ENCODE measurements around the gene PTH2.

The PTH2 gene

GRCh38 chr19:49389406-49389805 lies 33.8 kb downstream of the PTH2 start:
- no peak for DNase-seq (ENCODE audit: extremely low read depth, insufficient read length)

GRCh38 chr19:49387936-49388372 lies 35.3 kb downstream of the PTH2 start, which contains the start of gene KASH5:
Gene KASH5, plus strand, starts transcription at chr19:49388249. Its CDS starts 2,635 bp downstream, at chr19:49390884.
- no peak for TF ChIP-seq CTCF (IDR thresholded peaks at IDR 0.05; ENCODE audit: insufficient read depth, low read length, poor library complexity, severe bottlenecking)
- Histone ChIP-seq H3K36me3 (ENCODE audit: control insufficient read depth, insufficient read depth, low read length) (no peaks in the 10 kb centered on the region), H3K4me3 (replicated peaks; ENCODE audit: low read depth, low read length) (peak within 1 kb of the TSS; percentile 33), H3K27me3 (replicated peaks; ENCODE audit: control insufficient read depth, insufficient read depth, low read length) (no peaks in the 10 kb centered on the region)
- peak; percentile 96 for DNase-seq (ENCODE audit: extremely low read depth, insufficient read length)

More at GRCh38 chr19:49389406-49389805, 33.8 kb downstream of the PTH2 start:
- TF ChIP-seq CTCF (IDR thresholded peaks at IDR 0.05; ENCODE audit: insufficient read depth, low read length, poor library complexity, severe bottlenecking) = no peak
- Histone ChIP-seq H3K27me3 (replicated peaks; ENCODE audit: control insufficient read depth, insufficient read depth, low read length) (no peaks in the 10 kb centered on the region), H3K36me3 (ENCODE audit: control insufficient read depth, insufficient read depth, low read length) (no peaks in the 10 kb centered on the region), H3K4me3 (replicated peaks; ENCODE audit: low read depth, low read length) (no peak overlapping the region)

GRCh38 chr19:49383599-49383998 lies 39.6 kb downstream of the PTH2 start:
- H3K27me3 ChIP-seq (replicated peaks; ENCODE audit: control insufficient read depth, insufficient read depth, low read length) = no peaks in the 10 kb centered on the region
- no peak overlapping the region for H3K4me3 ChIP-seq (replicated peaks; ENCODE audit: low read depth, low read length)
- H3K36me3 ChIP-seq (ENCODE audit: control insufficient read depth, insufficient read depth, low read length) = no peaks in the 10 kb centered on the region
- no peak for DNase-seq (ENCODE audit: extremely low read depth, insufficient read length)
- TF ChIP-seq CTCF (IDR thresholded peaks at IDR 0.05; ENCODE audit: insufficient read depth, low read length, poor library complexity, severe bottlenecking) = no peak

GRCh38 chr19:49382639-49383038 lies 40.6 kb downstream of the PTH2 start:
- no peak for DNase-seq (ENCODE audit: extremely low read depth, insufficient read length)
- no peaks in the 10 kb centered on the region for H3K27me3 ChIP-seq (replicated peaks; ENCODE audit: control insufficient read depth, insufficient read depth, low read length)
- TF ChIP-seq CTCF (IDR thresholded peaks at IDR 0.05; ENCODE audit: insufficient read depth, low read length, poor library complexity, severe bottlenecking) = no peak
- no peak overlapping the region for H3K4me3 ChIP-seq (replicated peaks; ENCODE audit: low read depth, low read length)
- no peaks in the 10 kb centered on the region for H3K36me3 ChIP-seq (ENCODE audit: control insufficient read depth, insufficient read depth, low read length)

- Histone ChIP-seq H3K4me3 (replicated peaks; ENCODE audit: low read depth, low read length) (no peak overlapping the region), H3K36me3 (ENCODE audit: control insufficient read depth, insufficient read depth, low read length) (no peaks in the 10 kb centered on the region), H3K27me3 (replicated peaks; ENCODE audit: control insufficient read depth, insufficient read depth, low read length) (no peaks in the 10 kb centered on the region)
- TF ChIP-seq CTCF (IDR thresholded peaks at IDR 0.05; ENCODE audit: insufficient read depth, low read length, poor library complexity, severe bottlenecking) = no peak
- DNase-seq (ENCODE audit: extremely low read depth, insufficient read length) = no peak
These were observed 42.9 kb downstream of the PTH2 start for GRCh38 chr19:49380391-49380790.

- TF ChIP-seq CTCF (IDR thresholded peaks at IDR 0.05; ENCODE audit: insufficient read depth, low read length, poor library complexity, severe bottlenecking) = no peak
- Histone ChIP-seq H3K27me3 (replicated peaks; ENCODE audit: control insufficient read depth, insufficient read depth, low read length) (no peaks in the 10 kb centered on the region), H3K36me3 (ENCODE audit: control insufficient read depth, insufficient read depth, low read length) (no peaks in the 10 kb centered on the region), H3K4me3 (replicated peaks; ENCODE audit: low read depth, low read length) (no peak overlapping the region)
- DNase-seq (ENCODE audit: extremely low read depth, insufficient read length) = no peak
These were observed 44.7 kb downstream of the PTH2 start for GRCh38 chr19:49378512-49378911.

Data from GM06990 (cell line).